HepG2 (cell line): ENCODE results near the gene NIT2. TPM values are rescaled to one million over a fixed set of nuclear protein-coding genes. Genes with fewer than 3 reads are reported as not detected.

Source experiments
- ATAC-seq: fragments of 200-7000 bp; cut with Tn5 transposase; 3 replicates; pipeline ENCODE4 v1.9.1; 2020; ENCODE audit warnings: mild to moderate bottlenecking, moderate library complexity
- BruUV-seq: library from RNA; stranded (reverse); fragments of 400-500 nt; replicated peaks from 2 replicates; lab custom pipeline; 2021; lab: Mats Ljungman, UMichigan
- CTCF ChIA-PET: fragments of 300-600 bp; formaldehyde crosslinking; extraction: SDS; loops from one replicate; lab custom pipeline; 2021; ENCODE audit warnings: low total read pairs, inconsistent platforms, low intra/inter-chr PET ratio; lab: Yijun Ruan, JAX
- POLR2A ChIA-PET: fragments of 350-600 bp; sonication (Branson Sonifier 250); formaldehyde crosslinking; loops from one replicate; lab custom pipeline; 2020; ENCODE audit warnings: antibody characterized with exemption, inconsistent platforms; lab: Yijun Ruan, JAX
- DNase-seq: peaks from one replicate; pipeline ENCODE4 v3.0.0-alpha.2; 2015; ENCODE audit warnings: low spot score
- FAIRE-seq: peaks from 3 replicates; lab custom pipeline; 2011; peaks lifted over from hg19 to GRCh38; lab: Jason Lieb, UNC
- H2AFZ ChIP-seq: one replicate; pipeline ENCODE4 v1.6.1; 2011; ENCODE audit warnings: low read length, inconsistent platforms
- H3K27ac ChIP-seq: fragments of 300-600 bp; 3 replicates; pipeline ENCODE4 v1.8.0; 2011; ENCODE audit warnings: mixed run types, mild to moderate bottlenecking, mixed read lengths, low read length, inconsistent platforms; ENCODE audit not compliant: insufficient read depth; ENCODE audit errors: extremely low read length
- H3K27me3 ChIP-seq, 2 experiments: fragments of 200-600 bp in 1 of 2; 2 replicates in 1 of 2; 3 replicates in 1 of 2; pipeline versions ENCODE4 v1.6.0 to v1.8.0; 2011; ENCODE audit warnings: low read length in 2 of 2, mild to moderate bottlenecking in 2 of 2, moderate library complexity in 2 of 2, inconsistent platforms in 1 of 2; ENCODE audit not compliant: insufficient read depth in 2 of 2, control insufficient read depth in 1 of 2
- H3K36me3 ChIP-seq, 2 experiments: fragments of 200-600 bp in 1 of 2; replicated peaks in 1 of 2; 2 replicates in 1 of 2; 3 replicates in 1 of 2; pipeline versions ENCODE4 v1.5.1 to v1.8.0; 2011; ENCODE audit warnings: low read length in 2 of 2, inconsistent platforms in 1 of 2; ENCODE audit not compliant: insufficient read depth in 2 of 2, control insufficient read depth in 1 of 2
- H3K4me1 ChIP-seq: 2 replicates; pipeline ENCODE4 v1.5.1; 2012; ENCODE audit warnings: low read length, inconsistent platforms; ENCODE audit not compliant: insufficient read depth
- H3K4me2 ChIP-seq: 2 replicates; pipeline ENCODE4 v1.6.0; 2011; ENCODE audit warnings: low read depth, low read length, inconsistent platforms
- H3K4me3 ChIP-seq, 3 experiments: fragments of 200-600 bp in 1 of 3; sonication (generic), shearing (Covaris generic) in 1 of 3; replicated peaks in 1 of 3; 2 replicates each; pipeline ENCODE4 v1.5.1; 2011 to 2016; ENCODE audit warnings: low read length in 3 of 3, inconsistent platforms in 2 of 3, low read depth in 2 of 3, mild to moderate bottlenecking in 2 of 3, control low read depth in 1 of 3, mixed read lengths in 1 of 3; ENCODE audit not compliant: insufficient read depth in 1 of 3
- H3K79me2 ChIP-seq: one replicate; pipeline ENCODE4 v1.6.1; 2011; ENCODE audit warnings: low read length, inconsistent platforms; ENCODE audit not compliant: insufficient read depth
- H3K9ac ChIP-seq: 2 replicates; pipeline ENCODE4 v1.6.0; 2011; ENCODE audit warnings: mild to moderate bottlenecking, low read depth, low read length, inconsistent platforms; ENCODE audit not compliant: insufficient read depth
- H3K9me3 ChIP-seq: 2 replicates; pipeline ENCODE4 v1.5.1; 2012; ENCODE audit warnings: mild to moderate bottlenecking, low read length
- H4K20me1 ChIP-seq: 2 replicates; pipeline ENCODE4 v1.6.0; 2011; ENCODE audit warnings: inconsistent platforms, mild to moderate bottlenecking, low read length, moderate library complexity; ENCODE audit not compliant: insufficient read depth
- BATF2 ChIP-seq: sonication (generic); formaldehyde crosslinking; IDR thresholded peaks from 2 replicates; pipeline ENCODE4 v1.8.0; 2022; ENCODE audit warnings: mild to moderate bottlenecking, missing genetic modification reagents, moderate library complexity
- JUND ChIP-seq: sonication (generic); formaldehyde crosslinking; IDR thresholded peaks from 2 replicates; pipeline ENCODE4 v1.8.0; 2022; ENCODE audit warnings: mild to moderate bottlenecking, missing genetic modification reagents
- KDM5A ChIP-seq: fragments of 200-600 bp; sonication (generic); IDR thresholded peaks from 2 replicates; pipeline ENCODE4 v1.7.0; 2018; ENCODE audit warnings: antibody characterized with exemption, mild to moderate bottlenecking, low read length, borderline replicate concordance
- MXD3 ChIP-seq: IDR thresholded peaks from 2 replicates; pipeline ENCODE4 v1.6.1; 2016; ENCODE audit warnings: mild to moderate bottlenecking, missing biosample characterization, missing genetic modification reagents
- NAIF1 ChIP-seq: sonication (generic); formaldehyde crosslinking; IDR thresholded peaks from 2 replicates; pipeline ENCODE4 v1.5.0; 2020; ENCODE audit warnings: mild to moderate bottlenecking, missing genetic modification reagents, borderline replicate concordance
- RBFOX2 ChIP-seq: fragments of 200-400 bp; formaldehyde crosslinking; IDR thresholded peaks from 2 replicates; pipeline ENCODE4 v1.6.1; 2017; ENCODE audit warnings: low read depth, mild to moderate bottlenecking, low read length
- SIN3A ChIP-seq: IDR thresholded peaks from 2 replicates; pipeline ENCODE4 v1.6.1; 2011; ENCODE audit warnings: low read depth, mild to moderate bottlenecking, control low read depth, low read length, borderline replicate concordance
- ZMYM2 ChIP-seq: sonication (generic); formaldehyde crosslinking; IDR thresholded peaks from 2 replicates; pipeline ENCODE4 v1.8.0; 2022; ENCODE audit warnings: mild to moderate bottlenecking, missing genetic modification reagents
- ZNF333 ChIP-seq: sonication (generic); formaldehyde crosslinking; IDR thresholded peaks from 2 replicates; pipeline ENCODE4 v1.4.0; 2020; ENCODE audit warnings: mild to moderate bottlenecking, missing genetic modification reagents, borderline replicate concordance
- ZNF44 ChIP-seq: sonication (generic); formaldehyde crosslinking; IDR thresholded peaks from 2 replicates; pipeline ENCODE4 v1.5.1; 2020; ENCODE audit warnings: mild to moderate bottlenecking, missing genetic modification reagents
- ZNF670 ChIP-seq: sonication (generic); formaldehyde crosslinking; IDR thresholded peaks from 2 replicates; pipeline ENCODE4 v1.8.0; 2022; ENCODE audit warnings: mild to moderate bottlenecking, missing genetic modification reagents, borderline replicate concordance
- ZNF792 ChIP-seq: IDR thresholded peaks from 2 replicates; pipeline ENCODE4 v1.6.1; 2016
- WGBS: methylation state at CpG from one replicate; pipeline ENCODE4 v1.1.6; 2017; ENCODE audit warnings: low lambda C conversion rate; 5-methylcytosine and 5-hydroxymethylcytosine counted together
- in situ Hi-C: cut with HindIII; loops from 2 replicates; pipeline ENCODE4 v1.10.0; 2017; ENCODE audit warnings: low pct_unique_long_range_greater_than_20kb; ENCODE audit not compliant: extremely low pct_ligation_motif_present
- intact Hi-C: fragments of 100-400 bp; cut with micrococcal nuclease; formaldehyde crosslinking; loops from one replicate; pipeline ENCODE4 v1.10.0; 2022; ENCODE audit not compliant: unreplicated experiment
- polyA plus RNA-seq, 8 experiments: library from polyadenylated mRNA; depleted of rRNA in 3 of 8; stranded (reverse) in 7 of 8; unstranded in 1 of 8; fragments of >200 nt; fragmentation: Illumina TruSeq in 4 of 8; extraction: Trizol in 4 of 8; gene quantifications; 2 replicates each; pipeline versions ENCODE4 v1.2.1 to v1.2.3, GENCODE V29; 2011 to 2016; ENCODE audit warnings: low read depth in 4 of 8, missing spikeins in 1 of 8, mixed read lengths in 1 of 8; ENCODE audit not compliant: insufficient read depth in 1 of 8
- total RNA-seq, 5 experiments: library from RNA; depleted of rRNA; stranded (reverse); fragments of >200 nt; fragmentation: Illumina TruSeq; extraction: Trizol; gene quantifications; 2 replicates each; pipeline ENCODE4 v1.2.3, GENCODE V29; 2016; ENCODE audit warnings: low read depth in 1 of 5

Gene NIT2
- total and polyA plus RNA-seq, 2 of the 13 experiments (the other 11 are each of a cell fraction or from before 2014, with no cell fraction given) = 43.4 to 49.1 TPM

GRCh38 chr3:100402891-100403290 lies 68.3 kb downstream of the NIT2 start:
- in situ Hi-C loops = no loop called here
- no peak overlapping the region for H2AFZ ChIP-seq
- no TSS peak for BruUV-seq
- TF ChIP-seq BATF2 (CRISPR knock-in tag) (no peak), MXD3 (CRISPR knock-in tag) (no peak), JUND (no peak), ZNF44 (no peak), ZNF792 (CRISPR knock-in tag) (no peak), ZNF670 (CRISPR knock-in tag) (0 out of 2 replicates have a peak, but pooled peaks have one; percentile 14), SIN3A (no peak), NAIF1 (CRISPR knock-in tag) (no peak), RBFOX2 (0 out of 2 replicates have a peak, but pooled peaks have one; percentile 6), ZNF333 (no peak), ZMYM2 (no peak), KDM5A (0 out of 2 replicates have a peak, but pooled peaks have one; percentile 39)
- TF ChIP-seq, all 625 proteins: peak for 3
- H3K79me2 ChIP-seq = peaks cover 86% of the 10 kb centered on the region
- ATAC-seq = no peak
- no peak for FAIRE-seq
- H4K20me1 ChIP-seq = peaks cover 22% of the 10 kb centered on the region
- POLR2A ChIA-PET = interaction anchor here (0.8 to 3.7 kb wide), 5 partner anchors 8 to 142 kb away, joined by 4 to 44 read pairs (median 10); partner anchors contain the start of genes NIT2 and TBC1D23
- CTCF ChIA-PET = no interaction called here
- H3K27me3 ChIP-seq = no peaks in the 10 kb centered on the region; a peak in 1 of 5 replicates
- H3K4me3 ChIP-seq = peak overlapping the region; percentile 56 to 99 (median 96)
- WGBS = 0% methylated on average over 2 of the region's 2 CpGs
- intact Hi-C loops = loop anchor here (10.0 kb wide), 1 partner anchor 328 kb away; no protein-coding TSS in a partner anchor
- H3K27ac ChIP-seq = peak overlapping the region; percentile 93
- H3K4me1 ChIP-seq = peaks cover 51% of the 10 kb centered on the region
- peak overlapping the region; percentile 91 for H3K9ac ChIP-seq
- no peaks in the 10 kb centered on the region; a peak in 2 of 5 replicates for H3K36me3 ChIP-seq
- 0 out of 2 replicates have a peak, but pooled peaks cover 6% of the 10 kb centered on the region for H3K9me3 ChIP-seq
- DNase-seq = no peak
- peak overlapping the region; percentile 87 for H3K4me2 ChIP-seq
